Neural progenitor cell (in vitro differentiated cells): Measurements from ENCODE around the gene NETO2. TPM values are rescaled to one million over a fixed set of nuclear protein-coding genes. Genes with fewer than 3 reads are reported as not detected.
"Not testable (repeated sequence)": the region's sequence is repeated elsewhere in the genome, so short reads cannot be mapped to it uniquely, and the experiment has no call there.

Source experiments
- DNase-seq: peaks from one replicate; pipeline ENCODE4 v3.0.0-alpha.2; 2016; ENCODE audit warnings: low spot score
- H2AFZ ChIP-seq: fragments of 200-600 bp; sonication (generic); replicated peaks from 2 replicates; pipeline ENCODE4 v1.6.1; 2016; ENCODE audit warnings: antibody characterized with exemption
- H3F3A ChIP-seq: fragments of 200-600 bp; sonication (generic); 2 replicates; pipeline ENCODE4 v1.6.1; 2016; ENCODE audit warnings: antibody characterized with exemption, low read depth
- H3K27ac ChIP-seq: fragments of 200-600 bp; sonication (generic); 2 replicates; pipeline ENCODE4 v1.5.1; 2016; ENCODE audit warnings: mild to moderate bottlenecking
- H3K27me3 ChIP-seq: fragments of 200-600 bp; sonication (generic); 2 replicates; pipeline ENCODE4 v1.6.1; 2016; ENCODE audit warnings: mild to moderate bottlenecking, moderate library complexity
- H3K36me3 ChIP-seq: fragments of 200-600 bp; sonication (generic); 2 replicates; pipeline ENCODE4 v1.5.1; 2016
- H3K4me1 ChIP-seq: fragments of 200-600 bp; sonication (generic); 2 replicates; pipeline ENCODE4 v1.6.1; 2016; ENCODE audit warnings: mixed run types
- H3K4me2 ChIP-seq: fragments of 200-600 bp; sonication (generic); 2 replicates; pipeline ENCODE4 v1.6.1; 2016
- H3K4me3 ChIP-seq: fragments of 200-600 bp; sonication (generic); 2 replicates; pipeline ENCODE4 v1.5.1; 2016
- H3K79me2 ChIP-seq: fragments of 200-600 bp; sonication (generic); 2 replicates; pipeline ENCODE4 v1.6.1; 2016; ENCODE audit warnings: low read depth
- H3K9ac ChIP-seq: fragments of 200-600 bp; sonication (generic); 2 replicates; pipeline ENCODE4 v1.6.1; 2016
- H3K9me3 ChIP-seq: fragments of 200-600 bp; sonication (generic); 2 replicates; pipeline ENCODE4 v1.5.1; 2016; ENCODE audit warnings: low read depth
- H4K20me1 ChIP-seq: fragments of 200-600 bp; sonication (generic); 2 replicates; pipeline ENCODE4 v1.6.1; 2016; ENCODE audit warnings: low read depth
- H3K27ac Mint-ChIP-seq: 3 replicates; pipeline ENCODE4 v1.8.0; 2021; ENCODE audit warnings: mixed read lengths
- H3K27me3 Mint-ChIP-seq: 2 replicates; pipeline ENCODE4 v1.8.0; 2022; ENCODE audit warnings: low read depth, mild to moderate bottlenecking, inconsistent platforms, moderate library complexity, mixed read lengths; ENCODE audit not compliant: insufficient read depth
- H3K36me3 Mint-ChIP-seq: 3 replicates; pipeline ENCODE4 v1.8.0; 2021; ENCODE audit warnings: mixed read lengths
- H3K4me1 Mint-ChIP-seq: 3 replicates; pipeline ENCODE4 v1.8.0; 2021; ENCODE audit warnings: mixed read lengths
- H3K4me3 Mint-ChIP-seq: 3 replicates; pipeline ENCODE4 v1.8.0; 2021; ENCODE audit warnings: mild to moderate bottlenecking, moderate library complexity, mixed read lengths
- H3K9me3 Mint-ChIP-seq: 3 replicates; pipeline ENCODE4 v1.8.0; 2020; ENCODE audit warnings: mixed read lengths
- EZH2 ChIP-seq: fragments of 200-600 bp; sonication (generic); IDR thresholded peaks from 2 replicates; pipeline ENCODE4 v1.6.1; 2017; ENCODE audit warnings: antibody characterized with exemption, mild to moderate bottlenecking, moderate library complexity
- EZH2phosphoT487 ChIP-seq: fragments of 200-600 bp; sonication (generic); IDR thresholded peaks from 2 replicates; pipeline ENCODE4 v1.6.1; 2017; ENCODE audit warnings: antibody characterized with exemption
- total RNA-seq: library from RNA; depleted of rRNA; stranded (reverse); fragments of >200 nt; gene quantifications from 2 replicates; pipeline ENCODE4 v1.2.3, GENCODE V29; 2015; ENCODE audit warnings: low replicate concordance
- TF ChIP-seq, protein P1 (sequence below): fragments of 200-600 bp; sonication (generic); IDR thresholded peaks from 2 replicates; pipeline ENCODE4 v1.5.1; 2017; ENCODE audit warnings: antibody characterized with exemption, mild to moderate bottlenecking

The NETO2 gene
- total RNA-seq, 1 donor from 2014 or later, result 32.0 TPM

DNA sequence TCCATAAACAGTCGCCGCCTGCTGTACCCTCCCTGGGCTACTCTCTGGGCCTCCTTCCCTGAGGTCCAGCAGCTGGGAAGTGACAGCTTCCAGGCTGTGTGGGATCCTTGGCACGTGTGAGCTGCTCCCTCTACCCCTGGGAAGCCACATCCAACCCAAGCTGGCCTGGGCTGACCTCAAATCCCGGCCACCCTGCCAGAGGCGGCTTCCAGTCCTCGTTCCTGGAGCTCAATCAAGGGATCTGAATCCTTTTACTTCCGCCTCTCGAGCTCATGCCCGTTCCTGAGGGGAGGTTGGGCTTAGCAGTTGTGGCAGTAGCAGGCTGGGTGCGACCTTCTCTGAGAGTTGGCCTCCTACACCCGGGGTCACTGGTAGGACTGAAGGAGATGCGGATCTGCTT lies 82.5 kb downstream of the NETO2 start:
- Histone ChIP-seq H3K9me3 (no peaks in the 10 kb centered on the region), H3K4me3 (no peak overlapping the region), H3K4me2 (no peak overlapping the region), H3K79me2 (no peaks in the 10 kb centered on the region), H3K4me1 (peaks cover 16% of the 10 kb centered on the region), H3K27me3 (no peaks in the 10 kb centered on the region), H3K36me3 (no peaks in the 10 kb centered on the region), H3F3A (no peaks in the 10 kb centered on the region), H2AFZ (peak overlapping the region; percentile 10), H3K9ac (no peak overlapping the region), H4K20me1 (no peaks in the 10 kb centered on the region), H3K27ac (no peak overlapping the region)
- H3K27ac Mint-ChIP-seq, result no peak overlapping the region
- H3K4me1 Mint-ChIP-seq, result peaks cover 5% of the 10 kb centered on the region
- H3K27me3 Mint-ChIP-seq, result peaks cover 8% of the 10 kb centered on the region
- peaks cover 20% of the 10 kb centered on the region for H3K9me3 Mint-ChIP-seq
- peak; percentile 59 for DNase-seq
- H3K36me3 Mint-ChIP-seq, result no peaks in the 10 kb centered on the region
- no peak overlapping the region for H3K4me3 Mint-ChIP-seq
- TF ChIP-seq EZH2phosphoT487 (no peak), EZH2 (no peak)
- TF ChIP-seq, protein P1, sequence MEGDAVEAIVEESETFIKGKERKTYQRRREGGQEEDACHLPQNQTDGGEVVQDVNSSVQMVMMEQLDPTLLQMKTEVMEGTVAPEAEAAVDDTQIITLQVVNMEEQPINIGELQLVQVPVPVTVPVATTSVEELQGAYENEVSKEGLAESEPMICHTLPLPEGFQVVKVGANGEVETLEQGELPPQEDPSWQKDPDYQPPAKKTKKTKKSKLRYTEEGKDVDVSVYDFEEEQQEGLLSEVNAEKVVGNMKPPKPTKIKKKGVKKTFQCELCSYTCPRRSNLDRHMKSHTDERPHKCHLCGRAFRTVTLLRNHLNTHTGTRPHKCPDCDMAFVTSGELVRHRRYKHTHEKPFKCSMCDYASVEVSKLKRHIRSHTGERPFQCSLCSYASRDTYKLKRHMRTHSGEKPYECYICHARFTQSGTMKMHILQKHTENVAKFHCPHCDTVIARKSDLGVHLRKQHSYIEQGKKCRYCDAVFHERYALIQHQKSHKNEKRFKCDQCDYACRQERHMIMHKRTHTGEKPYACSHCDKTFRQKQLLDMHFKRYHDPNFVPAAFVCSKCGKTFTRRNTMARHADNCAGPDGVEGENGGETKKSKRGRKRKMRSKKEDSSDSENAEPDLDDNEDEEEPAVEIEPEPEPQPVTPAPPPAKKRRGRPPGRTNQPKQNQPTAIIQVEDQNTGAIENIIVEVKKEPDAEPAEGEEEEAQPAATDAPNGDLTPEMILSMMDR, result no peak

DNA sequence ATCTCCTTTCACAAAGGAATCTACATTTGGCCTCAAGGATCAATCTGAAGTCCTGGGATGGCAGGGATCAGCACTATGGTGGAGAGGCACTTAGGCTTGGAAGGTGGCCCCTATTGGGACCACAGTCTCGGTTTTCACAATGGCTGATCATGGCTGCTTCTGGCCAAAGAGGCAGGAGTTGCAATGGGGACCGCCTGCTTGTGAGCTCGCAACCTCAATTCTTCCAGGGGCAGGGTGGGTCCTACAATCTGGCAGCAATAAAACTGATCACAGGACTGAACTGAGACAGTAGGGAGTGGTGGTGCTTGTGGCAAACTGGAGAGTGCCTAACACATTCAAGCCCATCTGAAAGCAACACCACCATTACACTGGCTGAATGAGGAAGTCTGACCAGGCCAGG lies 83.1 kb downstream of the NETO2 start:
- no peak overlapping the region for H3K27ac ChIP-seq
- Mint-ChIP-seq H3K4me1 (peaks cover 3% of the 10 kb centered on the region), H3K27ac (no peak overlapping the region), H3K36me3 (no peaks in the 10 kb centered on the region), H3K9me3 (peaks cover 20% of the 10 kb centered on the region), H3K4me3 (no peak overlapping the region), H3K27me3 (peaks cover 5% of the 10 kb centered on the region)
- no peak overlapping the region for H3K4me3 ChIP-seq
- H3K9me3 ChIP-seq, result no peaks in the 10 kb centered on the region
- no peaks in the 10 kb centered on the region for H4K20me1 ChIP-seq
- peaks cover 10% of the 10 kb centered on the region for H3K4me1 ChIP-seq
- H2AFZ ChIP-seq, result no peak overlapping the region
- H3K4me2 ChIP-seq, result no peak overlapping the region
- H3K36me3 ChIP-seq, result no peaks in the 10 kb centered on the region
- no peaks in the 10 kb centered on the region for H3K79me2 ChIP-seq
- no peak for DNase-seq
- H3K9ac ChIP-seq, result no peak overlapping the region
- TF ChIP-seq, protein P1, result no peak
- TF ChIP-seq EZH2 (no peak), EZH2phosphoT487 (no peak)
- no peaks in the 10 kb centered on the region for H3F3A ChIP-seq
- no peaks in the 10 kb centered on the region for H3K27me3 ChIP-seq

- no peaks in the 10 kb centered on the region for H3K36me3 Mint-ChIP-seq
- Histone ChIP-seq H3K4me2 (no peak overlapping the region), H4K20me1 (no peaks in the 10 kb centered on the region), H3K27me3 (no peaks in the 10 kb centered on the region), H2AFZ (no peak overlapping the region), H3K27ac (no peak overlapping the region), H3K4me3 (no peak overlapping the region), H3K36me3 (no peaks in the 10 kb centered on the region), H3K4me1 (peaks cover 8% of the 10 kb centered on the region), H3F3A (no peaks in the 10 kb centered on the region), H3K9me3 (no peaks in the 10 kb centered on the region), H3K79me2 (no peaks in the 10 kb centered on the region), H3K9ac (no peak overlapping the region)
- H3K27ac Mint-ChIP-seq, result no peak overlapping the region
- TF ChIP-seq EZH2phosphoT487 (no peak), EZH2 (no peak)
- TF ChIP-seq, protein P1, result no peak
- no peak overlapping the region for H3K4me3 Mint-ChIP-seq
- peaks cover 5% of the 10 kb centered on the region for H3K27me3 Mint-ChIP-seq
- H3K4me1 Mint-ChIP-seq, result peaks cover 3% of the 10 kb centered on the region
- H3K9me3 Mint-ChIP-seq, result peaks cover 20% of the 10 kb centered on the region
- no peak for DNase-seq
These were observed 83.8 kb downstream of the NETO2 start for GRCh38 chr16:47059991-47060390.

GRCh38 chr16:47059130-47059529 lies 84.6 kb downstream of the NETO2 start:
- not testable (repeated sequence) for H4K20me1 ChIP-seq, H3K4me3 ChIP-seq, H3K4me1 ChIP-seq, H3K79me2 ChIP-seq, H3K4me3 Mint-ChIP-seq, H3K27ac Mint-ChIP-seq, H3K36me3 Mint-ChIP-seq, H3K9me3 ChIP-seq, H3K27me3 Mint-ChIP-seq, H3K27ac ChIP-seq, H3K27me3 ChIP-seq, H3K9ac ChIP-seq, H3F3A ChIP-seq, H3K36me3 ChIP-seq, H3K4me2 ChIP-seq, H3K4me1 Mint-ChIP-seq, H2AFZ ChIP-seq, DNase-seq
- H3K9me3 Mint-ChIP-seq, result peaks cover 18% of the 10 kb centered on the region
